GM18498 (cell line): ENCODE data around the gene MAVS.
A peak's percentile ranks its signal among the peaks of the same experiment; 100 is the strongest.

Experiments used
- ATAC-seq: cut with Tn5 transposase; IDR thresholded peaks from one replicate; pipeline ENCODE4 v1.9.1; 2021; ENCODE audit warnings: mild to moderate bottlenecking, moderate library complexity; ENCODE audit not compliant: unreplicated experiment

Gene MAVS

DNA sequence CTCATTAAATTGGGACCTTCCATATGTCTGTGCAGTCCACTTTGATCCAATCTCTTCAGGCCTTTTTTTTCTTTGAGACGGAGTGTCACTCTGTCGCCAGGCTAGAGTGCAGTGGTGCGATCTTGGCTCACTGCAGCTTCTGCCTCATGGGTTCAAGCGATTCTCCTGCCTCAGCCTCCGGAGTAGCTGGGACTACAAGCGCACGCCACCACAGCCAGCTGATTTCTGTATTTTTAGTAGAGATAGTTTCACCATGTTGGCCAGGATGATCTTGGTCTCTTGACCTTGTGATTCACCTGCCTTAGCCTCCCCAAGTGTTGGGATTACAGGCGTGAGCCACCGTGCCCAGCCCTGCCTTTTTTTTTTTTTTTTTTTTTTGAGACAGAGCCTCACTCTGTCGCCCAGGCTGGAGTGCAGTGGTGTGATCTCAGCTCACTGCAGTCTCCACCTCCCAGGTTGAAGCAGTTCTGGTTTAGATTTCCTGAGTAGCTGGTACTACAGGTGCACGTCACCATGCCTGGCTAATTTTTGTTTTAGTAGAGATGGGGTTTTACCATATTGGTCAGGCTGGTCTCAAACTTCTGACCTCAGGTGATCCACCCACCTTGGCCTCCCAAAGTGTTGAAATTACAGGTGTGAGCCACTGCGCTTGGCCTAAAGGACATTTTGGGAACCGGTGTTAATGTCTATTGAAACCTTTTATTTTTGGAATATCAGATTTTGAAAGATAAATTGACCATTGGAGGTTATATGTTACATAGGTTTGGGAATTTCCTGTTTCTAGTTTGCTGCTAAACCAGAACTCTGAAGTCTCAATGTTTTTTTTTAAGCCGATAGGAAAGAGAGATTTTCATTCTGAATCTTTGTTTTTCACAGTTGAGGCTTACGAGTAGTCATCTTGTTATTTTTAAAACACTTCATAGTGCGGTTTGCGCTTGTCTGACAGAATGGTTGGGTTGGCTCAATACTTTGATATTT is 60.4 kb downstream of the MAVS start:
- ATAC-seq: peak; percentile 80

DNA sequence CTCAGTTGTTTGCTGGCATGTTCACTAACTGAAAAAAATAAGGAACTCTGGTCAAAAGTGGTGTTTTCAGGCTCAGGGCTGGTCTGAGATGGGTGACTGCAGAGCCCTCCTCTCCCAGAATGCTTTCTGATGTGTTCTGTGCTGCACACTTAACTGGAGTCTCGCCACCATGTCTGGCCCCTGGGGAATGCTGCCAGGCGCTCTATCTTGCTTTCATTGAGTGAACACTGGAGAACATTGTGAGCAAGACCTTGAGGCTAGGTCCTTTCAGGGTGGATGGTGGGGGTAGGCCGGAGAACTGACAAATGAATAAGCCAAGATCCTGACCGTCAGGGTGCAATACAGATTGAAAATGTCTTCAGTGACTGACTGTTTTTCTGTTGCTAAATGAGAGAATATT is 62.0 kb downstream of the MAVS start:
- no peak for ATAC-seq

DNA sequence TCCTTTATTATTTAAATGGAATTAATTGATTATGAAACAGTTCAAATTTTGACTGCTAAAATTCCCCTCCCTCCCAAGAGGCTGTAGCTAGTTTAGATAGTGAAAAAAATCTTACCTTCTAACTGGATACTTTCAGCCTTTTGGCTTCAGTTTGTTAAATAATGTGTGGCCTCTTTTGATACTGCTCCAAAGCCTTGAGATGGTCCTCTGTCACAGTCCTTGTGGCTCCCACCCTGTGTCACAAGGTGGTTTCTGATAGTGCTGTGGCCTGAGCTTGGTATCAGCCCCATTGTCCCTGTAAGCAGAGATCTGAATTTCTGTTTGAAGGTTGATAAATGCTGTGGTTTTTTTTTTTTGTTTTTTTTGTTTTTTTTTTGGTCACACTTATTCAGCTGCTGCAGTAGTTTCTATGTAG is 63.3 kb downstream of the MAVS start:
- no peak for ATAC-seq

DNA sequence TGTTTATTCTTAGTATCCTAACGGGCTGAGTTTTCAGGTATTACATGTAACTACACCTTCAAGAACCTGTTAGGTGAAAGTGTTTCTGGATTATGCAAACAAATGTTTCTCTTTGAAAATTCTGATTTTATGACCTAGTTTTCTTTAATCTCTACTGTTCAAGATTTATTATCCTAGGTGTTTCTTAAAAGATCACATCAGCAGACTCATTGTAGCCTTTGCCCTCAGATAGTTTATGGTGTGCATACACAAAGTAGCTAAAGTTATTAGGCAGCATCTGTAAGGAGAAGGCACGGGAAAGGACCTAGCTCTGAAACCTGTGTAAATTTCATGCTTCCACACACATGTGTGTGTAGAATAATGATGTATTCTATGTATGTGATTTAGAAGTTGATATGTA is 64.2 kb downstream of the MAVS start:
- ATAC-seq: no peak

DNA sequence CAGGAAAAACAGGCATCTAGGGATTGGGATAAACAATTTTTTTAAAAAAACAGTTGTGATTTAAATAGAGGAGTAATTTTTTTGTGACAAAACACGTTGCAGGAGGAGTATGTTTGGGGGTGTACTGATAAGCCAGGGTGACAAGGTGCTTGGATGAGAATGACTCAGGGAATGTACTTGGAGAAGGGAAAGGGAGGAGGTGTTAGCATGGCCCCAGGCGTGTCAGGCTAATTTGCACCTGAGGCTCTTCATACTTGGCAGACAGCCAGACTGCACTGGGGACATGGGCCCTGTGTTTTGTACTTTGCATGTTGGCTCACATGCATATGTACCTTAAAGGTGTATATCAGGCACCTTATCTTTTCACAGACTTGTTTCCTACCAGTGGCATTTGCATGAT is 65.3 kb downstream of the MAVS start:
- no peak for ATAC-seq

DNA sequence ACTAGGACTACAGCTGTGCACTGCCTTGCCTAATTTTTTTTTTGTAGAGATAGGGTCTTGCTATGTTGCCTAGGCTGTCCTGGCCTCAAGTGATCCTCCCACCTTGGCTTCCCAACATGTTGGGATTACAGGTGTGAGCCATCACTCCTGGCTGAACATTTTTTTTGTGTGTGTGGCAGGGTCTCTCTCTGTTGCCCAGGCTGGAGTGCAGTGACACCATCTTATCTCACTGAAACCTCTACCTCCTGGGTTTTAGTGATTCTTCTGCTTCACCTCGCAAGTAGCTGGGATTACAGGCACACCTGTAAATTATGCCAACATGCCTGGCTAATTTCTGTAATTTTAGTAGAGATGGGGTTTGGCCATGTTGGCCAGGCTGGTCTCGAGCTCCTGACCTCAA is 67.8 kb downstream of the MAVS start:
- ATAC-seq: no peak

DNA sequence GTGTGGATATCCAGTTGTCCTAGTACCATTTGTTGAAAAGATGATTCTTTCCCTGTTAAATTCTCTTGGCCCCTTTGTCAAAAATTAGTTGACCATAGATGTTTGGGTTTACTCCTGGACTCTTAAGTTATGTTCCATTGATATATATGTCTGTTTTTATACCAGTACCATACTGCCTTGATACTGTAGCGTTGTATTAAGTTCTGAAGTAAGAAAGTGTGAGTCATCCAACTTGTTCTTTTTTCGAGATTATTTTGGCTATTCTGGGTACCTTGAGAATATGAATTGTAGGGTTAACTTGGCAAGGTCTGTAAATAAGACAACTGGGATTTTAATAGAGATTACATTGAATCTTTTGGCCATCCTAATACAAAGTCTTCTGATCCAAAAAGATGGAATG is 69.1 kb downstream of the MAVS start:
- ATAC-seq: no peak

DNA sequence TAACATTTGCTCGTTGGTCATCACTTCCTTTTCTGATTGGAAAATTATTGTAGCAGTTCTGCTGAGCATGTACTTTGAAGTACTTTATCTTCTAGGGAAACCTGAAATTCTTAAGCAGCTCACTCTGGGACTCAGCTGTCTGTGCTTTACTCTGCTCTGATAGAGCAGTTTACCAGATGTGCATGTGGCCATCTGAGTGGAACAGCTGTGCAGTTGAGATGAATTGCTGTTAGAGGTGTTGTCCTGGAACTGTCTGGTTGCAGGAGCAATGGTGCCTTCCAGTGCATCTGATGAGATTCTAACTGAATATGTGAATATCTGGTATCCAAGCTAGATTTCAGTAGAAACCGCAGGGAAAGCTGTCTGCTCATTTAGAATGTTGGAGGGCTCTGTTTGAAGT is 69.7 kb downstream of the MAVS start:
- no peak for ATAC-seq

DNA sequence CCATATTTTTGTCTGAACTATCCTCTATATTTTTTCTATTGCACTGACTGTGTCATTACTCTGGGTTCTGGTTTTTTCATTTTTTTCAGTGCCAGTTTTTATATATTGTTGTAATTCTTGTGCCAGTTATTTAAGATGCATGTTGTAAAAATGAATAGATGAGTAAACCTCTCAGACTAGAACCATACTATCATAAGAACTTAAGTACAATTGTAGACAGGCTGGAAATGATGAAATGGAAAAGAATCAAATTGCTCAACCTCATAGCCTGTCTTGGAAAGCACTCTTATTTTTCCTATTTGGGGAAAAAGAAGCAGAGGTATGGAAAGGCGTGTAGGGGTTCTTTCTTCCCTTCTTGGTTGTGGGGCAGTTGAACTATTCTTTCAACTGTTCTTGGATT is 72.7 kb downstream of the MAVS start:
- ATAC-seq: no peak

DNA sequence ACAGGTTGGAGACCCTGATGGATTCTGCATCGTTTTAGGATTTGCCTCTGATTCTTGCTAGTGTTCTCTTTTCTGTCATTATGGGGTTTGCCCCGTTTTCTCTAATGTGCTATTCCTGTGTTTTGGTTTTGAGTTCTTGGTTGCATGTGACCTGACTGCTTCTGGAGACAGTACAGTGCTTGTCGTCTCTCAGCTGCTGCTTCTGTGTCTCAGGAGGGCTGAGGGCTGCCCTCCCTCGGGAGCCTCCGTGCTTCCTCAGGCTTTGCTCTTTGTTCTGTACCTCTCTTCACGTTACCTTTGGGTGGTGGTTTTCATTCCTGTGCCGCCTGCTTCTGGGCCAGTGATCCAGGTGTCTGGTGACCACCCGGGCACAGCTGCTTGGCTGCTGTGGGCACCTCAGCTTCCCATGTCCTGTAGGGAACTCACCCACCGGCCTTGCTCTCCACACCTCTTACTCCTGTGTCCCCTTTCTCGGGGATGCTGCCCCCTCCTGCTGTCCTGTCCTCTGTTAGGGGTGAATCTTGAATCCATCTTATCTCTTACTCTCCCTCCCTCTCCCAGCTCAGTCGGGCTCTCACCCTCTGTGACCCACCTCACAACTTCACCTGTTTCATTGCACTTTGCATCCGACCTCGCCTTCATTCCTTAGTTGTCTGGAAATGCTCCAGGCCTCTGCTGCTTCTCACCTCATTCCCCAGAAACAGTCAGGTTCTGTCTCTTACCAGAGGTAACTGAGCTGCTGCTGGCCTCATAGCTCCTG is 75.8 kb downstream of the MAVS start:
- no peak for ATAC-seq

DNA sequence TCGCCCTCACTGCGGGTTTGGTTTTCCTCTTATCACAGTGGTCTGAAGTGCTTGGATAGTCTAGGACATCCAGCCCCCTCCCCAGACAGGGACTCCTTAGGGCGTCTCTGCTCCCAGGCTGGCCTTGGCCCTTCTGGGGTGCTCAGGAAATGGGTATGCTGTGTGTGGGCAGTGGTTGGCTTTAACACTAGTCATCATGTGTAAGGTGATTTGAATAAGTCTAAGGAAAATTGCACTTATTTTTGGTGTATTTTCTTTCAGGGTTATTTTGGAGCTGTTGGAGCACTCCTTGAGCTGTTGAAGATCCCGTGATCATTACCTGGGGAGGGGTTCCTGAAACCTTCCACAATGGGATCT is 76.3 kb downstream of the MAVS start:
- ATAC-seq: no peak

DNA sequence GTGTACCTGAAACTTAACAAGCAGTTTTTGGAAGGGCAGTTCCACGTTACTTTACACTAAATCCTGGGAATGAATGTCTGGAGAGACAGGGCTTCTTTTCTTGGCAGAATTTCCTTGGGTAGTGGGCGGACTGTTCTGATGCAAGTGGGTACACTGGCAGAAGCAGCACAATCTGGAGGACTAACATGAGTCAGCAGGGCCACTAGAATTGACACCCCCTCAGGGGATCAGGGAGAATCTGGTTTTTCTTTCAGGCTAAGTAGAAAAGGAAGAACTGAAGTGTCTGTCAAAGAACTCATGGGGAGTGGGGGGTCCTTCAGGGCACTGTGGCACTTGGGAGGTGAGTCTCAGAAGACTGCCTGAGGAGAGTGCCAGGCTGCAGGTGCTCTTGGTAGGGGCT is 77.2 kb downstream of the MAVS start:
- no peak for ATAC-seq

DNA sequence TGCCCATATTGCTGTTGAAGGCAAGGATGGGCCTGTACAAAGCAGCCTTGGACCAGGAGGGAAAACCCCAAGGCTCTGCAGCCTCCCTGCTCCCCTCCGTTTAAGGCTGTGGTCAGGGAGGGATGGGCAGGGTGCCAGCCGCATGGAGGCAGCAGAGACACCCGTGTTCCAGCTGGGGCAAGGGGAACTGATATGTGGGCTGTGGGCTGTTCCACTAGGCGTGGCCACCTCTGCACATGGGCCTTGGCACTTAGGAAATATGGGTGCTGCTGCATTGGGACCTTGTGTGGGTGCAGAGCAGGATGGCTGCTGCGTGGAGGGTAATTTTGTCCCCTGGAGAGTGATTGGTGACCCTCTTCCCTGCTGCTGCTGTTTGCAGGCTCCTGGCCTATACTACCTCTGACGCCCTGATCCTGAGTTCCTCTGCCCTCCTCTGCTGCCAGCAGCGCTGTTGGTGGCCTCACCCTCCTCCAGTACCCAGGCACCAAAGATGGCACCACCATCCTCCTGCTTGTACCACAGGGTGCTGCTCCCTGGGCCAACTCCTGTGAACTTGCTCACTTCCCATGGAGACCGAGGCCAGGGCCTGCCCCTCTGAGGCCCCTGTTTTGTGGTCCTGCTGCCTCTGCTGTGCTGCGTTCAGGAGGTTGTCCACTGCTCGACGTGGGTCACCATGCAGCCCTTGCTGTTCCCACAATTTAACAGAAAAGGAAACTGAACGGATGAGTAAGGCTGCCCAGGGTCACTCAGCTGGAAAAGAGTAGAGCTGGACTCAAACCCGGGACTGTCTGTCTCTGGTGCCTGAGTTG is 77.9 kb downstream of the MAVS start:
- no peak for ATAC-seq

DNA sequence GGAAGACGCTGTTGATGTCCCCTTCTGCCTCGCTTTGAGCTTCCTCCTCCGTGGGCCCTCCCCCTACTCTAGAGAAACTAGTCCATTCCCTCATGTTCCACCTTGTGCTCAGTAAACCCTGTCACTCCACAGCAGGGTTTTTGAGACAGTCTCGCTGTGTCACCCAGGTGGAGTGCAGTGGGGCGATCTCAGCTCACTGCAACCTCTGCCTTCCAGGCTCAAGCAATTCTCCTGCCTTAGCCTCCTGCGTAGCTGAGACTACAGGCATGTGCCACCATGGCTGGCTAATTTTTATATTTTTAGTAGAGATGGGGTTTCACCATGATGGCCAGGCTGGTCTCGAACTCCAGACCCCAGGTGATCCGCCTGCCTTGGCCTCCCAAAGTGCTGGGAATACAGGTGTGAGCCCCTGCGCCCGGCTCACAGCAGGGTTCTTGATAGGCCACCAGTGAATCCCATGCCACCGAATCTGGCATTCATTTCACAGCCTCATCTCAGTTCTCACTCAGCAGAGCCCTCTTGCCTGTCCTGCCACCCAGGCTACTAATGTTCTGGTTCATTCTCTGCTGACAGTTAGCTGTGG is 78.6 kb downstream of the MAVS start:
- no peak for ATAC-seq
